ENCODE data around the gene PCDH9. TPM values are rescaled to one million over a fixed set of nuclear protein-coding genes. Genes with fewer than 3 reads are reported as not detected.

PCDH9 gene
- total and polyA plus RNA-seq, 12 donors: 2.9 to 32.0 (median 15.4) TPM

GRCh38 chr13:66950666-66951065 is 279.5 kb downstream of the PCDH9 start:
- intact Hi-C loops (cut with DNase I): no loop called here

DNA sequence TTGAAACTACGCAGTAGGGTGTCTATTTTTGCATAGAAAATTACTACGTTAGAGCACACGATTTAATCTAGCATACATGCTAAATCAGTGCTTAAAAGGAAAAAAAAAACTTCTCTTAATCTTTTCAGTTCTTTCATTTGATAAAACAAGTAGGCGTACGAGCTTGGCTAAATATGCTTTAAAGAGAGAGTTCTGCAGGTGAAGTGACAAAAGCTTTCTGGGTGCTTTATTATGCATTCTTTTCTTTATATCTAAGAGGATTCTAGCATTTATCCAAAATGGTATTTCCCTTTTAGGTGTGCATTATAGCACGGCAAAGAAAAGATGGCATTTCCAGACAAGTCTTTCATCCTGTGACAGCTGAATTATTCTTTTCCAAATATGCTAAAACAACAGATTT is 281.2 kb downstream of the PCDH9 start:
- no peak overlapping the region for H3K4me3 ChIP-seq
- no peaks in the 10 kb centered on the region for H3K36me3 ChIP-seq
- no peak for ATAC-seq
- intact Hi-C loops (cut with DNase I): no loop called here
- no peaks in the 10 kb centered on the region for H3K9me3 ChIP-seq
- no peak overlapping the region for H3K27ac ChIP-seq
- 84 to 86% methylated on average over 6 of the region's 6 CpGs for WGBS, 2 donors
- H3K4me1 ChIP-seq: no peaks in the 10 kb centered on the region
- no peak for TF ChIP-seq CTCF (IDR thresholded peaks at IDR 0.05)
- H3K27me3 ChIP-seq: no peaks in the 10 kb centered on the region
- no peak for DNase-seq

More at GRCh38 chr13:66950666-66951065, 279.5 kb downstream of the PCDH9 start:
- H3K4me1 ChIP-seq: no peaks in the 10 kb centered on the region
- TF ChIP-seq CTCF (IDR thresholded peaks at IDR 0.05): no peak
- no peaks in the 10 kb centered on the region for H3K9me3 ChIP-seq
- no peaks in the 10 kb centered on the region for H3K27me3 ChIP-seq
- DNase-seq: no peak
- H3K27ac ChIP-seq: no peak overlapping the region
- H3K36me3 ChIP-seq: no peaks in the 10 kb centered on the region
- ATAC-seq: no peak
- H3K4me3 ChIP-seq: no peak overlapping the region

- Histone ChIP-seq H3K9me3 (peaks cover 0 to 14% (median 0%) of the 10 kb centered on the region in 11 donors), H3K27ac (no peak overlapping the region), H3K36me3 (no peaks in the 10 kb centered on the region), H3K4me3 (no peak overlapping the region), H3K27me3 (no peaks in the 10 kb centered on the region), H3K4me1 (no peaks in the 10 kb centered on the region)
- no peak for TF ChIP-seq CTCF (IDR thresholded peaks at IDR 0.05)
- DNase-seq (no peak), ATAC-seq (no peak)
- intact Hi-C loops (cut with DNase I): loop anchor here in 1 of 10 donors (5.0 kb wide), 1 partner anchor 264 kb away; no protein-coding TSS in a partner anchor
- WGBS, 2 donors: 90 to 93% methylated on average over 3 of the region's 3 CpGs
Observed at GRCh38 chr13:66943530-66943929, 286.6 kb downstream of the PCDH9 start.

GRCh38 chr13:66940113-66940512 is 290.0 kb downstream of the PCDH9 start:
- H3K27me3 ChIP-seq: no peaks in the 10 kb centered on the region
- intact Hi-C loops (cut with DNase I): loop anchor here in 1 of 10 donors (5.0 kb wide), 1 partner anchor 267 kb away; no protein-coding TSS in a partner anchor
- DNase-seq (no peak), ATAC-seq (no peak)
- H3K9me3 ChIP-seq: peaks cover 0 to 14% (median 0%) of the 10 kb centered on the region in 11 donors
- no peaks in the 10 kb centered on the region for H3K4me1 ChIP-seq
- no peaks in the 10 kb centered on the region for H3K36me3 ChIP-seq
- 91 to 95% methylated on average over 4 of the region's 4 CpGs for WGBS, 2 donors
- no peak overlapping the region for H3K27ac ChIP-seq
- TF ChIP-seq CTCF (IDR thresholded peaks at IDR 0.05): no peak
- H3K4me3 ChIP-seq: no peak overlapping the region
